GM18951 (cell line): ENCODE measurements around the gene PTRH2.

Source experiments
- POLR2A ChIP-seq: IDR thresholded peaks from 4 replicates; pipeline ENCODE4 v1.6.1; 2011; ENCODE audit warnings: mild to moderate bottlenecking; ENCODE audit not compliant: insufficient read length, insufficient read depth; ENCODE audit errors: extremely low read depth
- in situ Hi-C: fragments of 300-500 bp; cut with MboI; formaldehyde crosslinking; loops from one replicate; pipeline ENCODE4 v1.12.0; 2022; ENCODE audit warnings: low sequenced_read_pairs, mixed read lengths, inconsistent platforms; ENCODE audit not compliant: unreplicated experiment

Gene PTRH2

DNA sequence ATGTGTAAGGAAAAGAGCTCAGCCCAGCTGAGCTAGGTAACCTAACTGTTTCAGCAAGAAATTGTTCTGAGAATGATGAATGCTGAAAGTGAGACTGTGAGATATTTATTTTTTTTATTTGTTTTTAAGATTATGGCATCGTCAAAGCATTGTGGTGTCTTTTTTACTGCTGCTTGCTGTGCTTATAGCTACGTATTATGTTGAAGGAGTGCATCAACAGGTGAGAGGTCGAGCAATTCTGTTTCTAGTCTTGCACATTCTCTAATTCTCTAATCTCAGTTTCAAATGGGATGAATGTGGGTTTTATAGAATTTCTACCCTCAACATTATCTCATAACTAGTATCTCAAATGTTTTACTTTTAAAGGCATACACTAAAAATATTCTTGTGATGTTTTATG is 30.1 kb upstream of the PTRH2 start:
- in situ Hi-C loops, result loop anchor here (25.0 kb wide), 1 partner anchor 325 kb away; no protein-coding TSS in a partner anchor
- no peak for TF ChIP-seq POLR2A

DNA sequence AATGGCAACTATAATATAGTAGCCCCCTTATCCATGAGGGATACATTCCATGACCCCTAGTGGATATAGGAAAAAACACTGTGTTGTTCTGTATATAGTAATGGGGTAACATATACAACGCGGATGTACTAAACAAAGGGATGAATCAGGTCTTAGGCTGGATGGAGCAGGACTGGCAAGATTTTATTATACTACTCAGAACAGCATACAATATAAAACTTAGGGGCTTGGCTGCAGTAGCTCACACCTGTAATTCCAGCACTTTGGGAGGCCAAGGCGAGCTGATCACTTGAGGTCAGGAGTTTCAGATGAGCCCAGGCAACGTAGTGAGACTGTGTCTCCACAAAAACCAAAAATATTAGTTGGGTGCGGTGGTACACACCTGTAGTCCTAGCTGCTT is 27.0 kb upstream of the PTRH2 start:
- TF ChIP-seq POLR2A, result no peak
- in situ Hi-C loops, result loop anchor here (25.0 kb wide), 1 partner anchor 328 kb away; no protein-coding TSS in a partner anchor

DNA sequence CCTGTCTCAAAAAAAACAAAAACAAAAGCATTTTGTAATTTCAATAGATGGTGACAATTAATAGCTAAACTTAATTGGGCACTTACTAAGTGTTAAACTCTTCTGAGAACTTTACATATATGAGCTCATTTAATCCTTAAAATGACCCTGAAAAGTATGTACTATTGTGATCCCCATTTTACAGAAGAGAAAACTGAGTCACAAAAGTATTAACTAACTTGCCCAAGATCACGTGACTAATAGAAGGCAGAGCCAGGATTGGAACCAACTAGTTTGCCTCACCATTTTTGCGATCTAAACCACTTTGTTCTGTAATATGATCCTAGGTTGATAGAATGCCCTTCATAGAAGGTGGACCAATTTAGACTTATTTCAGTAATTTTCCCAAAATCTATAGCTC is 26.5 kb upstream of the PTRH2 start:
- in situ Hi-C loops, result loop anchor here (25.0 kb wide), 1 partner anchor 329 kb away; no protein-coding TSS in a partner anchor
- TF ChIP-seq POLR2A, result no peak

DNA sequence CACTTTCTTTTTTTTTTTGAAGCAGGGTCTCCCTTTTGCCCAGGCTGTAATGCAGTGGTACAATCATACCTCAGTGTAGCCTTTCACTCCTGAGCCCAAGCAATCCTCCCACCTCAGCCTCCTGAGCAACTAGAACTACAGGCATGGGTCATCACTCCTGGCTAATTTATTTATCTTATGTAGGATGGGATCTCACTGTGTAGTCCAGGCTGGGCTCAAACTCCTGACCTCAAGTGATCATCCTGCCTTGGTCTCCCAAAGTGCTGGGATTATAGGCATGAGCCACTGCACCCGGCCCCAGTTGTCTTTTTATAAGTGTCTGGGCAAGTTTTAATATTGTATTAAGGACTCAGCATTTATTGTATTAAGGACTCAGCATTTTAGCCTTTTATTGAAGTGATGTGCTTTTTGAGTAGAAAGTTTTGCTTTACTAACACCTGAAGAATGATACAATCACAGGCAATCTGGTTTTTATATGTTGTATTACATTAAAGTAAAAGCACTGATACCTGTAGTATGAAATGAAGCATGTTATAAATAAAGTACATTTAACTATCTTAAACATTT is 23.1 kb upstream of the PTRH2 start:
- in situ Hi-C loops, result loop anchor here (25.0 kb wide), 1 partner anchor 332 kb away; no protein-coding TSS in a partner anchor
- no peak for TF ChIP-seq POLR2A

DNA sequence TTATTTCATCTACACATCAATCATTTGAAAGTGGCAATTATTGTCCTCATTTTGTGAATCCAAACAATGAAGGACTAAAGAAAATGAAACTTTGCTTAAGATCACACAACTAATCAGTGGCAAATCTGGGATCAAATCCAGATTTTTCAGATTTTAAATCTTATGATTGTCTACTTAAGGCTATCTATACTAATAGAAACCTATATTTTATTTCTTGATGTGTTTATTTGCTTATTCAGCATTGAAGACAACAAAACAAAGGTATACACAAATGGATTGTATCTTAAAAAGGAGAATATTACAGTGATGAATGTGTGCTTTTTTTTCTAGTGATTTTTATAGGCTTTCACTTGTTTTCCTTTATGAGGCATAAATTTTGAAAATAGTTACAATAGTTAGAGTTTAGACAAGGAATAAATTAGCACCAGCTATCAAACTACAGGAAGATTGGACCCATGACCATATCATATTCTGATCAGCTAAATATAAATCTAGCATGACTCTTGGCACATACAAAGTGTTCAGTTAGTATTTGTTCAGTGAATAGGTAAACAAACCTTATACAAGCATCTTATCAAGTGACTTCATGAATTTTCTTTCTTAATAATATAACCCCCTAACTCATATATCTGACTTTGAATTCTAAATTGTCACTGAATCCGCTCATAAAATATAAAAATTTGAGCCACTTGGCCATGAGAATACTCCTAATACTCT is 20.7 kb upstream of the PTRH2 start:
- in situ Hi-C loops, result loop anchor here (25.0 kb wide), 1 partner anchor 334 kb away; no protein-coding TSS in a partner anchor
- no peak for TF ChIP-seq POLR2A

DNA sequence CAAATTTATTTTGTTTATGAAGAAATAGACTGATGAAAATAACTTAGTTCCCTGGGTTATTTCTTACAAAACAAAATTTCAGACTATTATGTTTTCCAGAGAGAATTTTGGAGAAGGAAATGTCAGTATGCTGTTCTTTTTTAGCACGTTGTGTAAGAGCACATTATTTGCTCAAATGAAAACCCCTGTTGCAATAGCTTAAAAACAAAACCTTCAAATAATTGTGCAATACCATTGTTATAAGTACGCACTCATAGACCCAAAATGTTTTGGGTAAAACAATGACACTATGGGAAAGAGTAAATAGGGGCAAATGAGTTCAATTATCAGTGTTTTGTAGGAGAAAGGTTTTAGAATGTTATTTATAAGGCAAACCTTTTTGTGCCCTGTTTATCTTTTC is 18.5 kb upstream of the PTRH2 start:
- TF ChIP-seq POLR2A, result no peak
- in situ Hi-C loops, result loop anchor here (25.0 kb wide), 1 partner anchor 337 kb away; no protein-coding TSS in a partner anchor

DNA sequence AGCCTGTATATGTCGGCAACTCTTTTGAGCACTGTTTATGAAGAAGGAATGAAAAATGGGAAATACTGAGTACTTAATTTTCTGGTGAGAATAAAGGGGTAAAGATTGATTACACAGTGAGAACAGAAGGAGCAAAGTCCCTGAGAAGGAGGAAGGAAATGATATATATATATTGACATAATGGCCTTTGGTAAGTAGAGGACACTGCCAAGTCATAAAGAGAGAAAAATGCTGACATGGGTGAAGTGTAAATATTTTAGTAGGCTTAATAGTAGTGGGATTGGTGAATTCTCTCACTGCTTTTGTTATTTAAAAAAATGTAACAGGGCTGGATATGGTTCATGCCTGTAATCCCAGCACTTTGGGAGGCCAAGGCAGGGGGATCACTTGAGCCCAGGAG is 16.4 kb upstream of the PTRH2 start:
- TF ChIP-seq POLR2A, result no peak
- in situ Hi-C loops, result no loop called here

DNA sequence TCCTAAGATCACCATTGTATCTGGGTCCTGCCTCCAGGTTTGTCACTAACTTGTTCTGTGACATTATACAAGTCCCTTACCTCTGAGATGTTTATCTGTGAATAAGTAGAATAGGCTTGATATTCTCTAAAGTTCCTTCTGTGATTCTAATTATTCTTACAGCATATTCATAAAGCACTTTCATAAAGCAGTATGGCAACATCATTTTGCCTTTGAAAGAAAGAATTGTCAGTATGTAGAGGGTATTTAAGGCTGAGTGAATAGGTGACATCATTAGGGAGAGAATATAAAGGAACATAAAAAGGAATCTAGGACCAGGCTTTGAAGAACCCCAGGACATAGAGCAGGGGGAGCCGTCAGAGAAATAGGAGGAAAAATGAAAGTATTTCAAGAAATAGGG is 15.8 kb upstream of the PTRH2 start:
- no peak for TF ChIP-seq POLR2A
- in situ Hi-C loops, result no loop called here

DNA sequence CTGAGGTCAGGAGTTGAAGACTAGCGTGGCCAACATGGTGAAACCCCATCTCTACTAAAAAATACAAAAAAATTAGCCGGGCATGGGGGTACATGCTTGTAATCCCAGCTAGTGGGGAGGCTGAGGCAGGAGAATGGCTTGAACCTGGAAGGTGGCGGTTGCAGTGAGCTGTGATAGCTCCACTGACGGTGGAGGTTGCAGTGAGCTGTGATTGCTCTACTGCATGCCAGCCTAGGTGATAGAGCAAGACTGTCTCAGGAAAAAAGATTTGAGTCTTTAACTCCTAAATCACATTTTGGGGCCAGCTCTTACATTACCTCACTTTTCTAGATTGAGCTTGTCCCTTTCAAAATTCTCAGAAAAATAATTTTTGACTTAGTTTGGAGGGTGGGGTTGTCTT is 15.4 kb upstream of the PTRH2 start:
- in situ Hi-C loops, result no loop called here
- no peak for TF ChIP-seq POLR2A

DNA sequence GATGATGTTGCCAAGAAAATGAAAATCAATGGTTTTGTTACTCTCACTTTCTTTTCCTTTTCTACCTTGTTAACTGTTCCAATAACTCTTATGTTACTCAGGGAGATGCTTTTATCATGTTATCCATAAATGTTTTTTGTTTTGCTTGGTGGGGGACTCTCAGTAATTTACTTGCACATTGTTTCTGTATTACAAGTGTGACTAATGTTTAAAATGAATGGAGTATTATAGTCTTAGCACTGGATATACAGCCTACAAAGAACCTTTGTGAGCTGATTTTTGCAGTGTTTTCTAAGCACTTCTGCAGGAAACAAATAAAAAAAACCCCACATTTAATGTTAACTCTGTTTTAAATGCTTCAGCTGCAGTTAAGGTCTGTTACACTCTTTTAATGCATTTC is 12.3 kb upstream of the PTRH2 start:
- TF ChIP-seq POLR2A, result no peak
- in situ Hi-C loops, result no loop called here

DNA sequence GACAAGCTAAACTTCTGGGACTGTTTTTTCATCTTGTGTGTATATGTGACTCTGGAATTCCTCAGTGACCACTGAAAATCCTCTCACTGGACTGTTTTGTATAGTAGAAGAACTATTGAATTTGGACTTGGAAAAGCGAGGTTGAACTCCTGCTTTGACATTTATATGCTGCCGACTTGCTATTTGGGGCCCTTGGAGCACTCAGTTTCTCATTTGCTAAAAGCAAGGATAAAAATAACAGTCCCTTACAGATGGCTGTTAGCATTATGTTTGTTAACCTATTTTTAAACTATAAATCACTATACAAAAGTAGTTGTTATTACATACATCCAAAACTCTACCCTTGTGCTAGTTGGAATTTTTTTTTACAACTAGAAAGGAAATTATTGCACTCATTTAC is 9.2 kb upstream of the PTRH2 start:
- TF ChIP-seq POLR2A, result no peak
- in situ Hi-C loops, result no loop called here

DNA sequence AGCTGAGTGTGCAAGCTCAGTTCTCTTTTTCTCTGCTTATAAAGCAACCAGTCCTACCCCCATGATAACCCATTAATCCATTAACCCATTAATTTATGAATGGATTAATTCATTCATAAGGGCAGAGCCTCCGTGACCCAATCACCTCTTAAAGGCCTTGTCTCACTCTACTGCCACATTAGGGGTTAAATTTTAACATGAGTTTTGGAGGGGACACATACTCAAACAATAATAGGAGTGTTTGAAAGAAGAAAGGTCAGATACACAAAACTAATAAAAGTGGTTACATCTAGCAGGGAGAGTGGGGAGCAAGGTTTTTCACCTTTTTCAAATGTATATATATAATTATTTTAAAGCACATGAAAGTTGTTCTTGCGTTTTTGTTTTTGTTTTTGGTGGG is 7.0 kb upstream of the PTRH2 start:
- in situ Hi-C loops, result no loop called here
- TF ChIP-seq POLR2A, result no peak

DNA sequence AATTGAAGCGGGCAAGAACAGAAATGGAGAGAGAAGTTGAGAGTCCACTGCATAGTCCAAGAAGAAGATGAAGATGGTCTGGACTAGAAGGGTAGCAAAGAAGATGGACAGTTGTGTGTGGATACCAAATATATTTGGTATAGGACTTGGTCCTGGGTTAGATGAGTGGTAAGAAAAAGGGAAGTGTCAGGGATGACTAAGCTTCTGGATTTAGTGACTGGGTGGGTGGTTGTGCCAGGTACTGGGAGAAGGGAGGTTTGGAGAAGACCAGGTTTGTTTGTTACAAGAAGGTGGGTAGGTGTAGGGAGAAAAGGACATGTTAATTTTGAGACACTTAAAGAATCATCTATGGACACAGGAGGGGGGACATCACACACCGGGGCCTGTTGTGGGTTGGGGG is 5.6 kb upstream of the PTRH2 start:
- TF ChIP-seq POLR2A, result no peak
- in situ Hi-C loops, result no loop called here

DNA sequence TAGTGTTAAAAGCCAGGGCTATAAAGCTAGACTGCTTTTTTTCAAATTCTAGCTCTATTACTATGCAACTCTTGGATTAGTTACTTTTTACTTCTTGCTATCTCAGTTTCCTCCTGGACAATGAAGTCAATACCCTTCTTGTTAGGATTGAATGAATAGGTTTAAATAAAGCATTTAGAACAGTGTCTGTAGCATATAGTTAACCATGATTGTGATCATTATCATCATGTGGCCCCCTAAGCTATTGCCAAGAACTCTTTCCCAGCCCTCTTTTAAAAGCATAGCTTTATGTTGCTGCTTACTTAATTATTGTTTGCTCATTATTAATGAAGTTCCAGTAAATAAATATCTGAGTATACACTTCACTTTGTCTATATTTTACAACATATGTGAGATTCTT is 4.7 kb upstream of the PTRH2 start:
- in situ Hi-C loops, result no loop called here
- no peak for TF ChIP-seq POLR2A
